Measurements from ENCODE around the gene BRINP3.

BRINP3 gene

DNA sequence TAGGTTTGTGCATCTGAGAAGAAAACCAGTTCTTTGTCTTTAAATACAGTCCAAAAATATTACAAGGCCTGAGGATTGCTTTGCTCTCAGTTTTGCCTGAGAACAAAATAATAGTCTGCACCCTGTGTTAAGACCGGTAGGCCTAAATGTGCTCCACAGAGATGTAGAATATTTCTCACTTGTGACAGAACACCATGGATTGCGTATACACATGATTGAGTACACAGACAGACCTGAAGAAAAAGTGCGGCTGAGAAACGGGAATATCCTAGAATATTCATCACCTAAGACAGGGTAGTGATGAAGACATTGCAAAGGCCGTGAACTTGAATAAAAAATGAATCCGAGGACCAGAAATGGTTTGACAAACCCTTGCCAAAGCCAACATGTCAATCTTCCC is 155.4 kb downstream of the BRINP3 start:
- DNase-seq: no peak

DNA sequence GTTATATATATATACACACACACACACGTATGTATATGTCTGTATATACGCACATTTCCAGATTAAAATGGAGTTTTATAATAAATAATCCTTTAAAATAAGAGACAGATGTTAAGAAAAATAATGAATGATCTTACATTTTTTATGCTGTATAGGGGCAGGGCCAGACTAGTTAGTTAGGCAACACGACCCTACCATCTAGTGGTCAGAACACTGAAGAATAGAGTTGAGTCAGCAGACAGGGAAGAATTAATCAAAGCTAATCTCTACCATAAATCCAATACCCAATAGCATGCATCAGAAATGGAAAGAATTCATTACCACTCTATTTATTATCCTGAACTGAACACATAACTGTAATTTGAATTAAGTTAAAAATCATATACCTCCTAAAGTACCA is 156.7 kb downstream of the BRINP3 start:
- DNase-seq: no peak

DNA sequence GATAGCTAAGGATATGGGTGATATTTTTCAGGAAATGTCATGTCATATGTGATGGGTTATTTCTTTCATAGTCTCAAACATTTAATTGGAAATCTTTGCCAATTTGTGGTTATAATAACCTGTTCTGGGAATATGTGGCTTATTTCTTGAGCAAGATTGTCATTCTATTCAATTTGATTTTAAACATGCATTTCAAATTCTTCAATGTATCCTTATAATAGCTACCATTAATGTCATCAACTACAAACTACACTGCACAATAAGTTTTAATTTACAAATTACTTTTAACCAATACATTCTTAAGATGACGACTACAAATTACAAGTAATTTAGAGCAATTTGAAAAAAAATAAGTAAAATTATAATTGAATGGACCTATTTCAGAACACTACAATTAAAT is 164.9 kb downstream of the BRINP3 start:
- DNase-seq: no peak

DNA sequence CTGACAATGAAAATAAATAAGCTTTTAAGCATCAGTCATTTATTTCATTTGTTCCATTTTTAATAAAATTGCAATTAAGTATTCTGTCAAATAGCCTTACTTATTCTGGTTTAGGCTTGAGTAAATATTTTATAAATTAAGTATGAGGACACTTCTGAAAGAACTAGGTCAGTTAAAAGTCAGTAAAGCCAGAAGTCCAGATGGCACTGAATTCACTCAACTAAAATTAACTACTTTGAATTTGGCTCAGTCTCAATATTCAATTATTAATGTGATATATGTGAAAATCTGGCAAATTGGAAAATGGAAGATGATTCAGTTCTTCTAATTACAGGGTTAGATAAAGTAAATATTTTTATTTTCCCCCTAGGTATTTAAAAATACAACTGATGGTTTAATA is 174.2 kb downstream of the BRINP3 start:
- no peak for DNase-seq

DNA sequence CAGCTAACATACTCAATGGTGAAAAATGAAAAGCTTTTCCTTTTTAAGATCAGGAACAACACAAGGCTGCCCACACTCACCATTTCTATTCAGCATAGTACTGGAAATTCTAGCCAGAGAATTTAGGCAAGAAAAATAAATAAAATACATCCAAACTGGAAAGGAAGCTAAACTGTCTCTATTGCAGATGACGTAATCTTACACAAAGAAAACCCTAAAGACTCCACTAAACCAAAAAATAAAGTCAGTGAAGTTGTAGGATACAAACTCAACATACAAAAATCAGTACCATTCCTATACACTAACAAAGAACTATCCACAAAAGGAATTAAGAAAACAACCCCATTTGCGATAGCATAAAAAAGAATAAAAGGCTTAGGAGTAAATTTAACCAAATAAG is 181.2 kb downstream of the BRINP3 start:
- no peak for DNase-seq

DNA sequence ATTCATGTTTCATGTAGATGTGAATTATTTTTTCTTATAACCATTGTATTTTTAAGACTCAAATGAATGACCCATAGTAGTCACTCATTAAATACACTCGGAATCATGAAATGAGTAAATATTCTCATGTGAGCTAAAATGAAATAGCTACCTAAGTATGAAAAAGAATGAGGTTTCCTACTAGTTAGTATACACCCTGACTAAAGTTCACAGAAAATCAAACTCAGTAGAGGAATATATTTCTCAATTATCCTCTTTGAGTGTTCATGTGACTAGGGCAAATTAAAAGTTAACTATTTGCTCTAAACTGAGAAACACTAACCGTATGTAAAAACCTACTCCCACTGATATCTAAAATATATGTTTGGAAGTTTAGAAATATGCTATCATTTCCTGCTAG is 187.8 kb downstream of the BRINP3 start:
- DNase-seq: no peak

DNA sequence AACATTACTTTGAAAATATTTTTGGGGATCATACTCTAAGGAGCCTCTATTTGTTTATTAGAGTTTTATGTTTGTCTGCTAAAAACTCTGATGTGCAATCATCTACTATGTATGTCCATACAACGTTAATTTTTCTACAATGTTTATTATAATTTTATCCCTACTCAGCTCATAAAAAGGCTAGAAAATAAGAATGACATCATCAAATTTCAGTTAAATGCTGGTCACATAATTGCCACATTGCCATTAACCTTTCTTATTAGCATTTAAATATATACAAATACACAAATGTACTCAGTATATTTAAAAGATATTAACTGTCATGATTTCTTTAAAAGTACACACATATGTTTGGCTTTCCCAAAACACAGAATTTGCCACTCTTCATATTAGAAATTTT is 191.6 kb downstream of the BRINP3 start:
- no peak for DNase-seq

DNA sequence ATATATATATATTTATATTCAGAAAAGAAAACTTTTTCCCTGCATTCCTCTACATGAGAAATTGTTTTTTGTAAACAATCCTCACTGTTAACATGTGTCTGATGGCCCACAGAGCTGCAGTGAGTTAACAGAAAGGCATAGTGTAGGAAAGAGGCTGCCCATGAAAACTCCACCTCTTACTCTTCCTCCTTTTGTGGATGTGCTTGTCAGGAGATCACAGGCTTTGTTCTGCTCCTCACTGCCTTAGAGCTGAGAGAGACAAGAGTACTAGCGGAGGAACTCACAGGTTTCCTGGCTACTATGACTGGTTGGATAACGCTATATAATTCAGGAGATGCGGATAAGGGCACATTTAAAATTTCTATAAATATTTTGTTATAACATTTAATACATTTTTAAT is 200.6 kb downstream of the BRINP3 start:
- DNase-seq: no peak

DNA sequence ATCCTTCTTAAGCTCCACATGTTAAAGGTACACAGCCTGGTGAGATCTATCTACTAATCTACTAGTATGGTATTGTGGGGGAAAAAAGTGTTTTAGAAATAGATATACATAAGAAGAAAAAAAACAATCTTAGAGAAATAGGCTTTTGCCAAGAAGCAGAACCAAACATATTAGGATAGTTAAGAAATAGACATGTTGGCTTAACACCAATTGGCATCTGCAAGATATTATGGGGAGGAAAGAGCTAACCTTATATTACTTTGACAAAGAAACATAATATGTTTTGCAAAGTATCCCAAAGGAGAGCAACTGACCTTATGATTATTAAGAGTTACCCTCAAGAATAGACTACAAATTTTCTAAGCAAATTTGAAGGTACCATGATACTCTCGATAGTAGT is 202.9 kb downstream of the BRINP3 start:
- DNase-seq: no peak

DNA sequence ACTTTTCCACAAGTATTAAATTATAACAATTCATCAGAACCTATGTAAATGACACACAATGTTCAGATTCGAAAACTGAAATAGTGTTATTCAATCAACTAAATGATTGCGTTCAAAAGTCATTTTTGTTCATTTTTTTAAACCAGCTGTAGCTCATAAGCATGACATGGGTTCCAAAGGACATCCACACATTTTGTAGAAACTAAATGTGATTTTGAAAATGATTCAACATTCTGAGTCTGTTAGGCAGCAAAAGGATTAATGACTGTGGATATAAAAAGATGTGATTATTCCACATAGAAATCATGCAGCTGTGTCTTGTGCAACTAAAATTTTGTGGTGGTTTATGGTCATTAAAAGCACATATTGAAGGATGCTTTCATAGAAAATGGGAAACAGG is 204.5 kb downstream of the BRINP3 start:
- no peak for DNase-seq

DNA sequence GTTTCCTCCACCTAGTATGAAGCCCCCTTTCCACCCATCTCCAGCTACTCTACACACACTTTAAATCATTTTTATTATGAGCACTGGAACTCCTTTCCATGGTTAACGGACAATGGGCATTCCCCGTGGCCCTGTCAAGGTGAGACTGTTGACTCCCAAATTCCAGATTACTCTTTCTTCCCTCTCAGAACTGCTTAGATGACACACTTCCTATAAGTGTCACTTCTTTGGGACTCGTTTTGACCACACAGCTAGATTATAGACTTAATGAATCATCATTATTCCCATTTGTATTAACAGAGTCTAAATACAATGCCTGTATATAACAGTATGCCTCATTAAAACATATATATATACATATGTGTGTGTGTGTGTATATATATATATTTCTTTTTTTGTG is 215.1 kb downstream of the BRINP3 start:
- no peak for DNase-seq

DNA sequence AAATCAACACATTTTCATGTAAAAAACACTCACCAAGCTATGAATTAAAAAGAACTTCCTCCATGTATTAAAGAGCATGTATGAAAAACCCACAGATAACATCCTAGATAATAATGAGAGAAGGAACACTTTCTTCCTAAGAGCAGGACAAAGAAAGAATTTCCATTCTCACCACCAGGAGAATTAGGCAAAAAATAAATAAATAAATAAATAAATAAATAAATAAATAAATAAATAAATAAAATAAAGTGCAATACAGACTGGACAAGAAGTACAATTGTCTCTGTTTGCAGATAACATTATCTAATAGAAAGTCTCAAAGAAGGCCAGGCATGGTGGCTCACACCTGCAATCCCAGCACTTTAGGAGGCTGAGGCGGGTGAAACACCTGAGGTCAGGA is 218.2 kb downstream of the BRINP3 start:
- DNase-seq: no peak

DNA sequence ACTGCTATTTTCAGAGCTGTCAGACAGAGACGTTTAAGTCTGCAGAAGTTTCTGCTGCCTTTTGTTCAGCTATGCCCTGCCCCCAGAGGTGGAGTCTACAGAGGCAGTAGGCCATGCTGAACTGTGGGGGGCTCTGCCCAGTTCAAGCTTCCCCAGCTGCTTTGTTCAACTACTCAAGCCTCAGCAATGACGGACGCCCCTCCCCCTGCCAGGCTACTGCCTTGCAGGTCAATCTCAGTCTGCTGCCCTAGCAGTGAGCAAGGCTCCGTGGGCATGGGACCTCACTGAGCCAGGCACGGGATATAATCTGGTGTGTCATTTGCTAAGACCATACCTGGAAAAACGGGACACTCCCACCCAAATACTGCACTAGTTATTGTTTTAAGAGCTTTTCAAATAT is 219.7 kb downstream of the BRINP3 start:
- DNase-seq: no peak

DNA sequence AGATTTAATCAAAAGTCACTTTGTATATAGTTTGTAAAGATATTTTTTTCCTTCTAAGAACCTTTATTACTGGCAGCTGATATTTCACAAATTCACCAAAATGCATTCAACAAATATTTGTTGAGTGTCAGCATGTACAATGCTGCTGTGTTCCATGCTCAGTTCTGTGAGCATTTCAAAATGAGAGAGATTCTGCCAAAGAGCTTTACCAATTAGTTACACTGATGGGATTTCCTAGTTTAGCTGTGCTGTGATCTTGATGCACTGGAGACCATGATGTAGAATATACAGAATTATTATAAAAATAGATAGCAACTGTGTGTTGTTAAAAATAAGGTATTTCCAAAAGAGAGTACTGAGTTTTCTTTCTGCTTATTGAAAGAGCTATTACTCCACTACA is 225.6 kb downstream of the BRINP3 start:
- DNase-seq: no peak

DNA sequence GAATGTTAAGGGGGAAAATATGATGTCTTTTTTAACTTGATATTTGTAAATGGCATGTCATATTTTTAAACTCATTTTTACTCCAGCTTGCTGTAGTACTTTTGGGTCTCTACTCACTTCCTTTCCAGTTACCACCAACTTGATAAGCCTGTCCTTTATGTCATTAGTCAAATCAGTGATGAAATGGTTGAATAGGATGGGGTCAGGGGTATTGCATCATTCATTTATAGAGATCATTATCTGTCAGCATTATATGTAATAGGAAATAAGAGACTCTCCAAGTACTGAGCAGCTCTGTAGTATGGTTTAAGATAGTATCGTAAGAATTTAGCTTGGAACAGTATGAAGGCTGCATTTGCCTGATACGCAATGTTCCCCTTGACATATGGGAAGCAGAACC is 227.3 kb downstream of the BRINP3 start:
- DNase-seq: no peak

DNA sequence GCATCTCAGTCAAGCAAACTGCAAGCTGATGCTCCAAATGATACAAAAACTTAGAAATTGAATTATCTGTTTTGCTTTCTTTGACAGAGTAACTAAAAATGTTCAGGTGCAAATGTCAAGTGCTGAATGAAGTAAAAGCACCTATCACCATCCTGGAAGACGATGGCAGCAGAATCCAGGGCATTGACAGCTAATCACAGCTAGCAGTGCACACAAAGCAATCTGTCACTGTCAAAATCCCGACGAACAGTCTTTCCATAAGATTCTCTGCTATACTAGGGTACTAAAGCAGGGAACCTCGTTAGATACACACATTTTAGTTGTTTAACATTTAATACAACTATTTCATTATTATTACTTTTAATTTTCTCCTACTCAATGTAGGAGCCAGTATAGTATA is 233.3 kb downstream of the BRINP3 start:
- DNase-seq: no peak

DNA sequence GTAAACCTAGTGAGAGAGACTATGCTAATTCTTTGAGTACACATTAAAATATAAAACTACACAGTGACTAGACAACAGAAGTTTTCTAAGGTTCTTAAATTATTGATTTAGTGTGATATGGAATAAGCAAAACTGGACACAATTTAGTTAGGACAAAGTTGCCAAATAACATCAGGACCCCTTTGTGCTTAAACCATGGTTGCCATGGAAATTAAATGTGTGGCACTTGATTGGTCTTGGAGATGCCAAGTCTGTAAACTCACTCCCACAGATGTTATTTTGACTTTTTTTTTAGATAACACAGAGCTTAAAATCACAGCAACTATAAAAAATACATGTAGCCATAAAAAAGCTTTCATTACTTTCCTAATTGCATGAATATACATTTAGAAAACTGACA is 234.6 kb downstream of the BRINP3 start:
- DNase-seq: no peak

DNA sequence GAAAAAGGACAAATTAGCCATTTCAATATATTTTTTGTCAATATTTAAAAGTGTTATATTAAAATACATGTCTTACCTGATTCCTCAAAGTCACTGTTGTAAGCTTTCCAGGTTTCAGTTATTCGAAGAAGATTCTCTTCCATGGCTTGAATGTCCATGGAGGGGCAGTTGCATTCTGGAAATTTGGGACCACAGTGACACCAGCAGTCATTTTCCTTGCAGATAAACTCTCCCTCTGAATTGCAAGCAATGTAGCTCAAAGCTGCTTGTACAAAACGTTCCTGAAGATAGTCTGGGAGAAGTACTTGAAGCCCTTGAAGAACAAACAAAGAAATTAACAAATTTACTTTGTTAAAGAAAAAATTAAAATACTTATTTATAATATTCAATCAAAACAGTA is 251.7 kb downstream of the BRINP3 start:
- no peak for DNase-seq

DNA sequence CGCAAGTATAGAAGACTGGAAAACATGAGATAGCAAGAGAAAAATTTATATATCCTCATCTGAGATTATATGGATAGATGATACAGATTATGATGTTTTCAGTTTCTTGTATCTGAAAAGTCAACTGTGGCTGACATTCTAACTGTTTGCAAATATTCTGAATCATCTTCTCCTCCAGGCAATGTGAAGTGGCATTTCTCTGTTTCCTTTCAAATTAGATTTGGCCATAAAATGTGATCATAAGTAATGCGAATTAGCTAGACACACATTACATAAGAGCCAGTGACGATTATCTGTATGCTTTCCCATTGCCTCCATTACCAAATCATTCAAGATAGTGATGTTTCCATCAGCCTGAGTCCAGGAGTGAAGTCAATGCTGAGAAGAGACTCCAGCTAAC is 265.2 kb downstream of the BRINP3 start:
- DNase-seq: no peak

DNA sequence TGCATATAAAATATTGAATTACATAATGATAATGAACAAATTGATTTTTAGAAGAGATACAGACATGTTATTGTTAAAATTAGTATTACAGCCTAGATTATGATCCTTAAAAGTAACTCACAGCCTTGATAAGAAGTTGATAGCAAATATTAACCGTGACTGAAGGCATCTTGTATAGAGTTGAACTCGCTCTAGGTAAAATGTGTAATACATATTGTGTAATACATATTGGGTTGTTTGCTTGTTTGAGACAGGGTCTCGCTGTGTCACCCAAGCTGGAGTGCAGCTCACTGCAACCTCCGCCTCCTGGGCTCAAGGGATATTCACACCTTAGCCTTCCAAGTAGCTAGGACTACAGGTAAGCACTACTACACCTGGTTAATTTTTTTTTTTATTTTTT is 269.9 kb downstream of the BRINP3 start:
- no peak for DNase-seq

DNA sequence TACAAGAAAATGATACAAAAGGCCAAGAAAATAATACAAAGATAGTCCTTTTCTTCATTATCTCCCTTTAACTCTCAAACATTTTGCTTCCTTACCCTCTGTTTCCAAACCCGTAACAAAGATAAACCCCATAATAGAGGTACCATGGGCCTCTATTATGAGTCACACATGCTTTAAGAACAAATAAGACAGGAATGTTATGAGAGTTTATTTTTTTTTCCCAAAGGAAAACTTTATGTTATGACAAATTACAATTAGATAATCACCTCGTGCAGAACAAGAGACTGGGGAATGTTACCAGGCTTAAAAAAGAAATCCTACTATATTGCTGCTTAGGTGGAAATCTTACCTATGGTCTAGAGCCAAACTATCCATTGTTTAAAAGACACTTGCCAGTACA is 272.0 kb downstream of the BRINP3 start:
- no peak for DNase-seq

DNA sequence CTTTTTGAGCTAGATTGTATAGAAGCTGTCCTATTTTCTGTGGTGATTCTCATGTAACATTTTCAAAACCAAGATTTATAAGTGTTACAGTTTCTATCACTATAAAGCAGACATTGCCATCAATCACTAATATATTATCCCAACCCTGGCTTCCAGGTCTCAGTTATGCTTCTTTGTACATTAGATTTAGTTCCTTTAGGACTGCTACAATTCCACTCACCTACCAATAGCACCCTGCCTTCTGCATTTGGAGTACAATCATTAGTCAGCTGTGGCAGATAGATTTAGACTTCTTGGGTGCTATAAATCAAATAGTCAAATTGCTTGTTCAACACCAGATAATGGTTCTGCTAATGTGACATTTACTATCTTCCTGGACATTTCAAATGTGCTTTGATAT is 281.6 kb downstream of the BRINP3 start:
- DNase-seq: no peak

DNA sequence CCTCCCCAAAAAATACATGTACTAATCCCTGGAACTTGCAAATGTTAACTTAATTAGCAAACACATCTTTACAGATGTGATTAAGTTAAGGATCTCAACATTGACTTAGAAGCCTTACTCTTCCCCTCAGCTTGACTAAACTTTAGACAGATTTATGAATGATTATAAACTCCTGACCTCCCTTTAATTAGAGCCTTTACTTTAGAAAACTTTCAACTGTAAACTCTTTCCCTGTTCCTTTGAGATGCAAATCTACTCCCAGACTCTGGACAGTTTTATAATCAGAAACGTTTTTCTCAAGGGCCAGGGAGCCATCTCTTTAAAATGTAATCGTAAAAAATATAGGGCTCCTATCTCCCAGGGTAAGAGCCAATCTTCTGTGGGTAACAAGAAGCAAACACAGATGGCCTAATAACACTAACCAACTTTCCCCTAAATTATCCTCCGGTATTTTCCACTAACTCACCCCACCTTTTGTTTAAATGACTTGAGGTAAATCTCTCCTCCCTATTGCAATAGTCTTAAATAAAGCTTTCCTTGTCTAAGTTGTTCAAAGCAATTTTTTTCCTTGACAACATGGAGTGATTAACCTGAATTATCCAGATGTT is 284.1 kb downstream of the BRINP3 start:
- DNase-seq: no peak

DNA sequence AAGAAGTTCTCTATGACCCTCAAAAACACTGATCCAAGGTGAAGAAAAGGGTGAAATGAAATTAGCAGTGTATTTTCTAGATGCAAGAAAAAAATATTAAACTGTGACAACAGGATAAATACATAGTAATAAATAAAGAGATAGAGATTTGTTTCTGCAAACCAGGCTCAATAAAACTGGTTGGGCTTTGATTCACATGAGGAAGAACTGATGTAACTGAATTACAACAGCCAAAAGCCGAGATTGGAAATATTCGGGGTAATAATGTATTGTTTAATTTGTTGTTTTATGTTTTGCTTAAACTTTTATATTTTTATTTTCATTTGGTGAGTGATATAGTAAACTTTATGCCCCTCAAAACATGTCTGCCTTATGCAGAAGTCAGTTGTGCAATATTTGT is 285.0 kb downstream of the BRINP3 start:
- DNase-seq: no peak

DNA sequence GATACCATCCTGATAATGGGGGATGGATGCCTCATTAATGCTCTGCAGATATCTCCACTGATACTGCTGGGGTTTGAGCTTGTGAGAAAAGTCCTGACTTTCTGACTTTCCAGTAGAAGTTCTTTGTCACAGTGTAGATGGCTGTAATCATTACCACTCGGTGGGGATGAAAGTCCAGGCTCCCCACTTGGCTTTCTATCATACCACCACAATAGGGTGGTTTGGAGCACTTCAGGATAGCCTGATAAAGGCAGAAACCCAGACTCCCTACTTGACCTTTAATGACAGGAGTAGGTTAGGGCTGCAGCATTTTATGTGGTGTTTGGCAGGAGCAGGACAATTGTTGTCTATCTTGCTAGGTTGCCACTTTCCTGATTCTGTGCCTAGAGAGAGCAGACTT is 294.1 kb downstream of the BRINP3 start:
- no peak for DNase-seq

DNA sequence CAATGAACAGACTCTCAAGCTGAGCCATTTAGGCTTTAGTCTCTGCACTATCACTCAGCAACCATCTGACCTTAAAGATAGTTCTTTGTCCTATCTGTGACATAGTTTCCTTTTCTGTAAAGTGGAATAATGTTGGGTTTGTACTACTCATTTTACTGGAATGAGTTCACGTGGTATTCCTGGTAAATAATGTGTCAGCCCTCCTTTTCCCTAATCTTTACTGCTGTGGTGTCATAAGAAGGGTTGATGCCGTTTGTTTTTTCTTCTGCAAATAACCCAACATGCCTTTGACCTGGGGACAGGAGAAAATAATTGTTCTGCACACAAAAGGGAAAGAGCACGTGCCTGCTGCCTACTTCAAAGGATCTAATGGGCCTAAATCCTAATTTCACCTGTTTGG is 297.8 kb downstream of the BRINP3 start:
- DNase-seq: no peak
